GM12874 (cell line): Measurements from ENCODE around the gene CRHR1.

Source experiments
- CTCF ChIP-seq: IDR thresholded peaks from 2 replicates; pipeline ENCODE4 v1.5.1; 2011; ENCODE audit warnings: low read depth, mild to moderate bottlenecking, control low read depth, low read length, moderate library complexity; ENCODE audit not compliant: insufficient read depth

The CRHR1 gene

GRCh38 chr17:45786349-45786748, 2.2 kb downstream of the CRHR1 start:
- TF ChIP-seq CTCF = no peak

- no peak for TF ChIP-seq CTCF
Measured at GRCh38 chr17:45787044-45787443, 2.9 kb downstream of the CRHR1 start.

GRCh38 chr17:45787656-45788055, 3.5 kb downstream of the CRHR1 start:
- TF ChIP-seq CTCF = no peak

GRCh38 chr17:45788057-45788456, 3.9 kb downstream of the CRHR1 start:
- no peak for TF ChIP-seq CTCF

GRCh38 chr17:45789874-45790273, 5.8 kb downstream of the CRHR1 start:
- no peak for TF ChIP-seq CTCF

- TF ChIP-seq CTCF = no peak
Measured at GRCh38 chr17:45790296-45790922, 6.3 kb downstream of the CRHR1 start.

- TF ChIP-seq CTCF = no peak
Measured at GRCh38 chr17:45791041-45791582, 7.0 kb downstream of the CRHR1 start.

- no peak for TF ChIP-seq CTCF
Measured at GRCh38 chr17:45791935-45792334, 7.8 kb downstream of the CRHR1 start.
